Medulla oblongata (tissue), 1 donor: ENCODE measurements around the gene MSANTD1.
"Not testable (repeated sequence)": the region's sequence is repeated elsewhere in the genome, so short reads cannot be mapped to it uniquely, and the experiment has no call there.

Experiments used
- DNase-seq: peaks from one replicate; pipeline ENCODE4 v3.0.0-alpha.2; 2015; ENCODE audit errors: extremely low spot score

MSANTD1 gene

GRCh38 chr4:3290889-3291321 is 41.9 kb downstream of the MSANTD1 start:
- DNase-seq, result no peak

DNA sequence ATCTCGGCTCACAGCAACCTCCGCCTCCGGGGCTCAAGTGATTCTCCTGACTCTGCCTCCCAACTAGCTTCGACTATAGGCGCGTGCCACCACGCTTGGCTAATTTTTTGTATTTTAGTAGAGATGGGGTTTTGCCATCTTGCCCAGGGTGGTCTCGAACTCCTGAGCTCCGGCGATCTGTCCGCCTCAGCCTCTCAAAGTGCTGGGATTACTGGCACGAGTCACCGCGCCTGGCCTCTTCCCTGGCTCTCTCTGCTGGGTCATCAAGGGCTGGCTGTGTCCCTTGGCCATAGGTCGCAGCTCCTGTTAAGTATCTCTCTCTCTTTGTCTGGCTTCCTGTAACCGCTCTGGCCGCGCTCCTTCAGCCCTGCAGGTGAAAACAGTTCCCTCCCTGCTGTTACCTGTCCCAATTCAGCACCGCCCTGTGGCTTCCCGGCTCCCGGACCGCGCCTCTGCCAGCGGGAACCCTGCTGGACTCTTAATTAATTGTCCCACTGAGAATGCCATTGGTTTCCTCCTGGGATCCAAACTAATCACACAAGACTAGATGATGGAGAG is 42.5 kb downstream of the MSANTD1 start:
- no peak for DNase-seq

DNA sequence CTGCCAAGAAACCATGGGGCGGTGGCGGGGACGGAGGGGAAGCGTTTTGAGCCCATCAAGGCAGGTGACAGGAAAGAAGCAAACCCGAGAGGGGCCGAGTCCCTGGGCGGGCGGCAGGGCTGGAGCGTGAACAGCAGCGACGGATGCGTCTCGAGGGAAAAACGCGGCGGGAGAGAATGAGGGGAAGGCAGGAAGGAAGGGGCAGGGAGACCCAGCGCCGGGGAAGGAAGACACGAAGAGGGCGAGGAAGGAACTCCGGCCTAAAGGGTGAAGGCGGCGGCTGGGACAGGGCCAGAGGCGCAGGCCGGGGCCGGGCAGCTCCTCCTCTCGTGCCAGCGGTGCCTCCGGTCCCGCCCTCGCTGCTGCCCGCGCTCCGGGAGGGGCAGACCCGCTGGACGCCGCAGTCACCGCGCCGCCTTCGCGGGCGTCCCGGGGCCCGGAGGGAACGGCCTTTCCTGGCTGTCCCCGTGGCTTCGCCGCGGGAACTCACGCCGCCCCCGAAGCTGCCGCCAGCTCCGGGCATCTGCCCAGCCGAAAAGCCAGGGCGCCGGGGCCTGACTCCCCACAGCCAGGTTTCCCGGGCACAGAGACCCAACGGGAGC is 43.1 kb downstream of the MSANTD1 start:
- DNase-seq, result peak; percentile 59

- DNase-seq, result peak; percentile 95
Measured at GRCh38 chr4:3292571-3293400, 43.8 kb downstream of the MSANTD1 start, which contains the start of gene RGS12. RGS12 (plus strand) TSS chr4:3293021; CDS start chr4:3316171, 23,150 bp downstream.

- DNase-seq, result no peak
Measured at GRCh38 chr4:3293401-3294391, 44.7 kb downstream of the MSANTD1 start.

- no peak for DNase-seq
Measured at GRCh38 chr4:3294401-3295241, 45.7 kb downstream of the MSANTD1 start.

DNA sequence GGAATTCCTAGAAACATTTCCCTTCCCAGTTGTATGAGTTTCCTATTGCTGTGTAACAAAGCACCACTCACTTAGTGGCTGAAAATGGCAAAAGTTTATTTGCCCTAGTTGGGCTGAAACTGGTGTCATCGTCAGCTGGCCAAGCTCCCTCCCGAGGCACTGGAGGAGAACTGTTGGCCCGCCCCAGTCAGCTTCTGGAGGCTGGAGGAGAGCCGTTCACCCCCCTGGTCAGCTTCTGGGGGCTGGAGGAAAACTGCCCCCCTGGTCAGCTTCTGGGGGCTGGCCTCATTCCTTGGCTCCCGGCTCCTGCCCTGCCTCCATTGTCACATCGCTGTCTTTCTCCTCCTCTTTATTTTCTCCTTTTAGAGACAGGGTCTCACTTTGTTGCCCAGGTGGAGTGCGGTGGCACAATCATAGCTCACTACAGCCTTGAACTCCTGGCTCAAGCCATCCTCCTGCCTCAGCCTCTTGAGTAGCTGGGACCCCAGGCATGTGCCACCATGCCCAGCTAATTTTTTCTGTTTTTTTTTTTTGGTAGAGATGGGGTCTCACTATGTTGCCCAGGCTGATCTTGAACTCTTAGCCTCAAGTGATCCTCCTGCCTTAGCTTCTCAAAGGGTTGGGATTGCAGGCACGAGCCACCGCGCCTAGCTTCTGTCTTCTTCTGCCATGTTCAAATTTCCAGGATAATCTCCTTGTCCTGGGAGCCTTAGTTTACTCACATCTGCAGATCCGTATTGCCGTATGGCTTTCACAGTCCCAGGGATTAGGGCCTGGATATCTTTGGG is 47.1 kb downstream of the MSANTD1 start:
- DNase-seq, result no peak

GRCh38 chr4:3296651-3297050 is 47.7 kb downstream of the MSANTD1 start:
- no peak for DNase-seq

GRCh38 chr4:3297066-3297859 is 48.3 kb downstream of the MSANTD1 start:
- DNase-seq, result no peak

DNA sequence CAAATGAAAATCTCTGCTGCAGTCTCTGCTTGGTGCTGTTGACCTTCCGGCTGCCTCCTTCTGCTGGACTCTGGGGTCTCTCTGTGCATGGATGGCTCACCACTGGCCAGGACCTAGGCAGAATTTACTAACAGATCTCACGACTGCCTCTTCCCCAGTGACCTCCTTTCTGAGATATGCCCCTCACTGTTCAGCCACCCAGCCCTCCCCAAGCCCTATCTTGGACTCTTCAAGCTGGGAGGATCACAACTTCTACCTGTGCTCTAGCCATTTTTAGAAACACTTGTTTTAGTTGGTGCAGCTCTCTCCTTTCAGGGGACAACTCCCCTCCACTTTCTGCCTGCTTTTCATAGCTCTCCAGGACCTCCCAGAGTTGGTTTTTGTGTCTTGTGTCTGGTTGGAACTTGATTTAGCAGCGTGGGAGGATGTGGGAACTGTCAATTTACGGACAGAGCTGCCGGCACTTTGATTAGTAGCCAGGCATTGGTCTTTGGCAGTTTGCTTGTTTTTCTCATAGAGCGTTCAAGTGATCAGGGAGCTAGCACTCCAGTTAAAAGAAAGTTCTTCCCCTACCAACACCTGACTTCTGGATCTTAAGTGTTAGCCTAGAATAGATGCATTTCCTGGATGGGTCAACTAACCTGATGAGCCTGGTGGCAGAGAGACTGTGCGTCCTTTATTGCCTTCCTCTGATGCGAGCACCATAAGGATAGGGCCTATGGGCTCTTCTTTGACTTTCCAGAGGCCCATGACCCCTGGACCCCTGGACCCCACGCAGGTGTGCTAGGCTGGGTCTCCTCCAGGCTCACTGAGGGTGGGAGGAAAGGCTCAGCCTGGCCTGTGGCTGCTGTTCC is 50.4 kb downstream of the MSANTD1 start:
- DNase-seq, result peak; percentile 41

DNA sequence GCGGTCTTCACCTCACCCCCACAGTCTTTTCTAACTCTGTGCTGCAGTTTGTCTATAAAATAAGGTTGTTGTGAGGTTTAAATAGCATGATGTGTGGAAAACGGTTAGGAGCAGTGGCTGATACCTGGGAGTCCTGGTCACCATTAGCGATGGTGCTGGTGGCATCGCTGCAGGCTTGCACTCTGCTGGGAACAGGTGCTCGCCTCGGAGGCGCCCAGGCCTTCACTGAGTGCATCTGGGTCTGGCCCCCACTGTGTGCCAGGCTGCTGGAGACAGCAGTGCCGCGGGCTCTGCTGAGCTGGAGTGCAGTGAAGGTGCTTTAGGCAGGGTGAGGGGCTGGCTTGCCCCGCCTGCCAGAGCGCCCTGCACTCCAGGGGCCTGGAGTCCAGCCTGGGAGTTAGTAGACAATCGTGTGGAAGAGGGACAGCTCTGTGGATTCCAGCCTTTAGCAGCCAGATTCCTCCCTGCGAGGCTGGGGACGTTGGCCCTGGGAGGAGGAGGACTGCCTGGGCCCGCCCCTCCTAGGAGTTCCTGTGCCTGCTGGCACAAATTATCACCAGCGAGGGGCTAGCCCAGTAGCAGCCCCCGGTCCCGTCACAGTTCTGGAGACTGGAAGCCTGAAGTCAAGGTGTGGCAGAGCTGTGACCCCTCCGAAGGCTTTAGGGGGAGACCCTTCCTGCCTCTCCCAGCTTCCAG is 51.2 kb downstream of the MSANTD1 start:
- peak; percentile 34 for DNase-seq

DNA sequence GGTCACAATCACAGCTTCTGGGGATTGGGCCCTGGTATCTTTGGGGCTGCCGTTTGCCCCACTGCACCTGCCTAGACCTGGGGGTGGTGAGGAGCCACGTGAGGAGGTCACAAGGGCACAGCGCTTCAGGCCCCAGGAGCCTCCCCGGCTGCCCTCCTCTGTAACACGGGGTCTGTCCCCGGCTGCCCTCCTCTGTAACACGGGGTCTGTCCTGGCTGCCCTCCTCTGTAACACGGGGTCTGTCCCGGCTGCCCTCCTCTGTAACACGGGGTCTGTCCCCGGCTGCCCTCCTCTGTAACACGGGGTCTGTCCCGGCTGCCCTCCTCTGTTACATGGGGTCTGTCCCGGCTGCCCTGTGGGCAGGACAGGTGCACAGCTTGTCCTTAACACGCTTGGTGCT is 51.9 kb downstream of the MSANTD1 start:
- DNase-seq, result not testable (repeated sequence)

DNA sequence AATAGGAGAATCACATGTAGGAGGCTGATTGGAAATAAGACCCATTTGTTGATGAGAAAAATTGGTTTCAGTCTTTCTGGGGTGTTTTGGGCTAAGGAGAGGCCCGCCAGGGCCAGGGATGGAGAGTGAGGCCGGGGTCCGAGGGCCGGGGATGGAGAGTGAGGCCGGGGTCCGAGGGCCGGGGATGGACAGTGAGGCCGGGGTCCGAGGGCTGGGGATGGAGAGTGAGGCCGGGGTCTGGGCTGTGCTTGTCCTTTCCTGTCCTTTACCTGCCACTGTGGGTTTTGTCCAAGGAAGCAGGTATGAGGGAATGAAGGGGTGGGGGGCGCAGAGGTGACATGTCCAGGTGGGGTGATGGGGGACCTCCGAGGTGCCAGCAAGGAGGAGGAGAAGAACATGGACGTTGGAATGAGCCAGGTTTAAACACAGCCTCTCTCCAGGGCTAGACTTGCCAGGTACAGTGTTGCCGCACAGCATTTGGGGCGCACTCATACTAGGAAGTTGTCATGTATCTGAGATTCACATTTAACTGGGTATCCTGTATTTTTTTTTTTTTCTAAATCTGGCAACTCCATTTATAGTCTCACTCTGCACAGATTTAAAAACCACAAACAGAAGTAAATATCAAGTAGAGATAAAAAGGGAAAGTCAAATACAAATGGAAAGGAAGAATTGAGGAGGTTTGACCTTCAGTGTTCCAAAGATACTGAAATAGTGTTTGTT is 52.7 kb downstream of the MSANTD1 start:
- no peak for DNase-seq

DNA sequence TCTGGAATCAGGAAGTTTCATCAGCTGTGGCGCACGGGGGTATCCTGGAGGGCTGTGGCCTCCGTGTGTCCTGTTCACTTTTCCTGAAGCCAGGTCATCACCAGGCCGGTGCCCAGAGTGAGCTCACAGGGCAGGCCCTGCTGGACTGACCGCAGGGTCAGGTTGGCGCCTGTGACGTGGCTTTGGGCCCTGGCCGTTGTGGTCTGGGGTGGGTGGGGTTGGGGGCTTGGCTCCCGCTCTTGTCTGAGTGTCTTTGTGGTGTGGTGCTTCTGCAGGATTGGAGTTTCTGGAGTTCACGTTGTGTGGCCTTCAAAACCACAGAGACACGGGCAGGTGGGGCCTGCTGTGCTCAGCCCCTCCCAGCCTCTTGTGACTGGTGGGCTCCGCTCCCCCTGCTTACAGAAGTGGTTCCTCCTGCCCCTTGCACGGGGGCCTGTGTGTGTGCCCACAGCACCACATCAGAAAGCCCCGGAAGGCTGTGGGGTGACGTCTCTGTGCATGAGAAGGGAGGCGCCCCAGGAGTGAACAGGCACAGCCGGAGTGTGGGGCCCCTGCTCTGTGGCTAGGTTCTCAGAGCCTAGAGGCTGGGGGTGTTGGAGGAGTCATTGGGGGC is 53.3 kb downstream of the MSANTD1 start:
- DNase-seq, result no peak

GRCh38 chr4:3302786-3303564 is 54.0 kb downstream of the MSANTD1 start:
- DNase-seq, result no peak

- no peak for DNase-seq
Measured at GRCh38 chr4:3303565-3303824, 54.5 kb downstream of the MSANTD1 start.
